ENCODE results near the gene GRM7.

Gene GRM7

DNA sequence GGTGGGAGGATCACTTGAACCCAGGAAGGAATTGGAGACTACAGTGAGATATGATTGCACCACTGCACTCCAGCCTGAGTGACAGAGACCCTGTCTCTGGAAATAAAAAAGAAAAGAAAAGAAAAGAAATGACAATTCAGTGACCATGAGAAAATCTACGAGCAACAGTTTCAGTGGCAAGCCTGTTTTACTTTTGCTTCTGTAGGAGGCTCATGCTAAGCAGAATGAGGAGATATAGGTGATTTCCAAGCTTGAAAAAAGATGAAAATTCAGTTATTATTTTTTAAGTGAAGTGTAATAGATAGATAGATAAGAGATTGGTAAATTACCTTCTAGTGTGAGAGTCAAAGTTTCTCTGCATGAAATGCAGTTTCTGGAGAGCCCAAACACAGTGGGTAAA, 651.1 kb downstream of the GRM7 start:
- TF ChIP-seq, protein P1, sequence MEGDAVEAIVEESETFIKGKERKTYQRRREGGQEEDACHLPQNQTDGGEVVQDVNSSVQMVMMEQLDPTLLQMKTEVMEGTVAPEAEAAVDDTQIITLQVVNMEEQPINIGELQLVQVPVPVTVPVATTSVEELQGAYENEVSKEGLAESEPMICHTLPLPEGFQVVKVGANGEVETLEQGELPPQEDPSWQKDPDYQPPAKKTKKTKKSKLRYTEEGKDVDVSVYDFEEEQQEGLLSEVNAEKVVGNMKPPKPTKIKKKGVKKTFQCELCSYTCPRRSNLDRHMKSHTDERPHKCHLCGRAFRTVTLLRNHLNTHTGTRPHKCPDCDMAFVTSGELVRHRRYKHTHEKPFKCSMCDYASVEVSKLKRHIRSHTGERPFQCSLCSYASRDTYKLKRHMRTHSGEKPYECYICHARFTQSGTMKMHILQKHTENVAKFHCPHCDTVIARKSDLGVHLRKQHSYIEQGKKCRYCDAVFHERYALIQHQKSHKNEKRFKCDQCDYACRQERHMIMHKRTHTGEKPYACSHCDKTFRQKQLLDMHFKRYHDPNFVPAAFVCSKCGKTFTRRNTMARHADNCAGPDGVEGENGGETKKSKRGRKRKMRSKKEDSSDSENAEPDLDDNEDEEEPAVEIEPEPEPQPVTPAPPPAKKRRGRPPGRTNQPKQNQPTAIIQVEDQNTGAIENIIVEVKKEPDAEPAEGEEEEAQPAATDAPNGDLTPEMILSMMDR (IDR thresholded peaks at IDR 0.05; ENCODE audit: poor library complexity, severe bottlenecking), result no peak

DNA sequence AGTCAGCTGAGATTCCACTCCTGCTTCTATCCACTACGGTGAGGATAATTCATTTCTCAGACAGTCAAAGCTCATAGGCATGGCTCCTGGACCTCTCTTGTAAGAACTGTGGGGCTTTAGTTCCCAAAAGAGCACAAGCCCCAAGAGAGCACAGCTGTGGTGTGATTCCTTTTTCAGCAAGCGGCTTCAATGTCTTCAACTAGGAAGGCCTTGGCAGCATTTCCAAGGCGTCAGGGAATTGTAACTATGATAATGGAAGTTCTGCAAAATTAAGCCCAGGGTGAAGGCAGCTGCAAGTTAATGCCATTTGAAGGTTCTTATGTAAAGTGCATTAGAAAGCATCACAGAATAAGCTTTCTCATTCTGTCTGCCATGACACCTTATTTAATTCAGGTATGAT, 657.1 kb downstream of the GRM7 start:
- Histone ChIP-seq H3K4me1 (ENCODE audit: insufficient read depth, poor library complexity, severe bottlenecking) (no peaks in the 10 kb centered on the region), H3K27me3 (ENCODE audit: insufficient read depth, poor library complexity, severe bottlenecking) (no peaks in the 10 kb centered on the region), H3K9me3 (ENCODE audit: severe bottlenecking) (no peaks in the 10 kb centered on the region), H3K36me3 (ENCODE audit: low read depth) (no peaks in the 10 kb centered on the region), H3K27ac (ENCODE audit: poor library complexity, severe bottlenecking) (no peak overlapping the region), H3K4me3 (ENCODE audit: severe bottlenecking) (no peak overlapping the region)
- ATAC-seq (ENCODE audit: low read depth), result no peak
- DNase-seq (ENCODE audit: low spot score), result no peak
- TF ChIP-seq, protein P1 (IDR thresholded peaks at IDR 0.05; ENCODE audit: poor library complexity, severe bottlenecking), result no peak

More for the DNA sequence above, 651.1 kb downstream of the GRM7 start:
- H3K4me3 ChIP-seq (ENCODE audit: severe bottlenecking), result no peak overlapping the region
- H3K27me3 ChIP-seq (ENCODE audit: insufficient read depth, poor library complexity, severe bottlenecking), result no peaks in the 10 kb centered on the region
- H3K36me3 ChIP-seq (ENCODE audit: low read depth), result no peaks in the 10 kb centered on the region
- peaks cover 28% of the 10 kb centered on the region for H3K4me1 ChIP-seq (ENCODE audit: insufficient read depth, poor library complexity, severe bottlenecking)
- H3K27ac ChIP-seq (ENCODE audit: poor library complexity, severe bottlenecking), result no peak overlapping the region
- H3K9me3 ChIP-seq (ENCODE audit: severe bottlenecking), result no peaks in the 10 kb centered on the region
- DNase-seq (ENCODE audit: low spot score) (no peak), ATAC-seq (ENCODE audit: low read depth) (no peak)

GRCh38 chr3:7518456-7518855, 657.5 kb downstream of the GRM7 start:
- no peaks in the 10 kb centered on the region for H3K36me3 ChIP-seq (ENCODE audit: low read depth)
- TF ChIP-seq, protein P1 (IDR thresholded peaks at IDR 0.05; ENCODE audit: poor library complexity, severe bottlenecking), result no peak
- no peak for ATAC-seq (ENCODE audit: low read depth)
- DNase-seq (ENCODE audit: low spot score), result no peak
- no peaks in the 10 kb centered on the region for H3K4me1 ChIP-seq (ENCODE audit: insufficient read depth, poor library complexity, severe bottlenecking)
- no peaks in the 10 kb centered on the region for H3K9me3 ChIP-seq (ENCODE audit: severe bottlenecking)
- H3K27ac ChIP-seq (ENCODE audit: poor library complexity, severe bottlenecking), result no peak overlapping the region
- no peak overlapping the region for H3K4me3 ChIP-seq (ENCODE audit: severe bottlenecking)
- H3K27me3 ChIP-seq (ENCODE audit: insufficient read depth, poor library complexity, severe bottlenecking), result no peaks in the 10 kb centered on the region

DNA sequence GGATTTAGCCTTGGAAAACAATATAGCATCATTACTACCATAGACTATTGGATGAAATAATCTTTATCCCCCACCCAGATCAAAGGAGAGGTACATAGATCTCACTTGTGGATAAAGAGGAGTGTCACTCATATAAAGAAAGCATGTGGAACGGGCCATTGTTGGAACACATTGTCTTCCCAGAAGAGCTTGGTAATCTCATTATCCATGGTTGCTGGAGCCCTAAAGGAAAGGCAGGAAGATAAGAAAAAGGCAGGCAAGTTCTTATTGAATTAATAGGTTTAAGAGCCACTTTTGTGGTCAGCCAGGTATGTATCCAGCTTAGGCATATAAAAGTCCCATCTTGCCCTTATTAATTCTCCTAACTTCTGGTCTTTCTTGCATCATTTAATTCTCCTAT, 659.1 kb downstream of the GRM7 start:
- Histone ChIP-seq H3K4me3 (ENCODE audit: severe bottlenecking) (no peak overlapping the region), H3K27ac (ENCODE audit: poor library complexity, severe bottlenecking) (no peak overlapping the region), H3K27me3 (ENCODE audit: insufficient read depth, poor library complexity, severe bottlenecking) (no peaks in the 10 kb centered on the region), H3K36me3 (ENCODE audit: low read depth) (no peaks in the 10 kb centered on the region), H3K9me3 (ENCODE audit: severe bottlenecking) (no peaks in the 10 kb centered on the region), H3K4me1 (ENCODE audit: insufficient read depth, poor library complexity, severe bottlenecking) (no peaks in the 10 kb centered on the region)
- DNase-seq (ENCODE audit: low spot score) (no peak), ATAC-seq (ENCODE audit: low read depth) (no peak)
- TF ChIP-seq, protein P1 (IDR thresholded peaks at IDR 0.05; ENCODE audit: poor library complexity, severe bottlenecking), result no peak

DNA sequence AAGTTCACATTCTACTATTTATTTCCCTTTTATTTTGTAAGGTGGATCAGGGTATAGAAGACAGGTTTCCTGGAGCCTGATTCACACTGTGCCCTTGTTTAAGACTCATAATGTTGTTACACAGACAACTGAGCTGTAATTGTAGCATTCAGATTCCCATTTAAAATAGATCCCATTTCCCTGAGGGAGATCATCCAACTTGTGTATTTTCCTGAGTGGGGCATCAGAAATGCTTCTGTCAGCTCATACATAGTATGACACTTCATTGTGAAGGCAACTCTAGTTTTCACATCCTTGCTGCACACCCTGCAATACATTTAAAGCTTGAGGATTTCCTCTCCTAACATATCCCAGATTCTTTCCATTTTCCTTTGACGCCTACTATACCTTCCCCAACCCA, 659.7 kb downstream of the GRM7 start:
- ATAC-seq (ENCODE audit: low read depth) (no peak), DNase-seq (ENCODE audit: low spot score) (no peak)
- no peaks in the 10 kb centered on the region for H3K9me3 ChIP-seq (ENCODE audit: severe bottlenecking)
- no peaks in the 10 kb centered on the region for H3K36me3 ChIP-seq (ENCODE audit: low read depth)
- H3K27ac ChIP-seq (ENCODE audit: poor library complexity, severe bottlenecking), result no peak overlapping the region
- TF ChIP-seq, protein P1 (IDR thresholded peaks at IDR 0.05; ENCODE audit: poor library complexity, severe bottlenecking), result no peak
- no peaks in the 10 kb centered on the region for H3K4me1 ChIP-seq (ENCODE audit: insufficient read depth, poor library complexity, severe bottlenecking)
- H3K27me3 ChIP-seq (ENCODE audit: insufficient read depth, poor library complexity, severe bottlenecking), result no peaks in the 10 kb centered on the region
- H3K4me3 ChIP-seq (ENCODE audit: severe bottlenecking), result no peak overlapping the region

Measured in RWPE2 (cell line).